Liver (tissue), 9 donors: ENCODE data around the gene PTPRQ. TPM values are rescaled to one million over a fixed set of nuclear protein-coding genes. Genes with fewer than 3 reads are reported as not detected.

ENCODE experiments used
- DNase-seq: peaks from one replicate; pipeline ENCODE4 v3.0.0-alpha.2; 2017; ENCODE audit warnings: low spot score
- H3K27ac ChIP-seq, 2 donors: one replicate each; pipeline ENCODE4 v1.7.0; 2013; ENCODE audit warnings: inconsistent platforms in 2 of 2, low read length in 2 of 2, control low read depth in 1 of 2, low read depth in 1 of 2, mild to moderate bottlenecking in 1 of 2
- H3K27me3 ChIP-seq, 4 donors: one replicate each; pipeline versions ENCODE4 v1.6.1 to v1.7.0; 2013; ENCODE audit warnings: low read length in 3 of 4, inconsistent platforms in 1 of 4, mild to moderate bottlenecking in 1 of 4, moderate library complexity in 1 of 4; ENCODE audit not compliant: control insufficient read depth in 4 of 4, insufficient read depth in 4 of 4
- H3K36me3 ChIP-seq, 4 donors: one replicate each; pipeline versions ENCODE4 v1.6.1 to v1.7.0; 2013; ENCODE audit warnings: low read length in 3 of 4, mild to moderate bottlenecking in 3 of 4, low read depth in 1 of 4, moderate library complexity in 1 of 4; ENCODE audit not compliant: control insufficient read depth in 4 of 4, insufficient read depth in 3 of 4
- H3K4me1 ChIP-seq, 4 donors: one replicate each; pipeline versions ENCODE4 v1.6.1 to v1.7.0; 2013; ENCODE audit warnings: low read length in 3 of 4, mild to moderate bottlenecking in 3 of 4, moderate library complexity in 1 of 4; ENCODE audit not compliant: control insufficient read depth in 4 of 4, insufficient read depth in 4 of 4
- H3K4me3 ChIP-seq, 3 donors: one replicate each; pipeline versions ENCODE4 v1.6.1 to v1.7.0; 2013; ENCODE audit warnings: low read length in 3 of 3, control low read depth in 1 of 3, low read depth in 1 of 3, mild to moderate bottlenecking in 1 of 3
- H3K9ac ChIP-seq, 2 donors: one replicate each; pipeline ENCODE4 v1.7.0; 2013; ENCODE audit warnings: low read length in 2 of 2, mild to moderate bottlenecking in 2 of 2, moderate library complexity in 2 of 2, control low read depth in 1 of 2, low read depth in 1 of 2
- H3K9me3 ChIP-seq, 4 donors: one replicate each; pipeline versions ENCODE4 v1.6.1 to v1.7.0; 2013; ENCODE audit warnings: low read length in 3 of 4; ENCODE audit not compliant: control insufficient read depth in 4 of 4
- ATF3 ChIP-seq: IDR thresholded peaks from 2 replicates; pipeline ENCODE4 v1.6.1; 2016; ENCODE audit warnings: antibody characterized with exemption
- CTCF ChIP-seq: fragments of 150-350 bp; IDR thresholded peaks from 2 replicates; pipeline ENCODE4 v1.5.1; 2017; ENCODE audit warnings: improper control_type of control experiment, low read depth, low read length; ENCODE audit not compliant: missing input control
- EGR1 ChIP-seq, 2 donors: IDR thresholded peaks; 2 replicates each; pipeline ENCODE4 v1.6.1; 2016 to 2018; ENCODE audit warnings: antibody characterized with exemption in 2 of 2, low read depth in 2 of 2
- FOXA1 ChIP-seq: IDR thresholded peaks from 2 replicates; pipeline ENCODE4 v1.6.1; 2016; ENCODE audit warnings: antibody characterized with exemption
- FOXA2 ChIP-seq: IDR thresholded peaks from 2 replicates; pipeline ENCODE4 v1.6.1; 2016; ENCODE audit warnings: antibody characterized with exemption
- GABPA ChIP-seq, 2 donors: IDR thresholded peaks in 1 of 2; conservative IDR thresholded peaks in 1 of 2; 2 replicates each; pipeline ENCODE4 v1.6.1; 2016; ENCODE audit warnings: antibody characterized with exemption in 2 of 2, mild to moderate bottlenecking in 1 of 2, moderate library complexity in 1 of 2
- HNF4A ChIP-seq, 2 donors: conservative IDR thresholded peaks; 2 replicates each; pipeline ENCODE4 v1.6.1; 2016; ENCODE audit warnings: antibody characterized with exemption in 2 of 2, mild to moderate bottlenecking in 2 of 2
- HNF4G ChIP-seq: IDR thresholded peaks from 2 replicates; pipeline ENCODE4 v1.6.1; 2016; ENCODE audit warnings: antibody characterized with exemption
- JUND ChIP-seq, 2 donors: IDR thresholded peaks; 2 replicates each; pipeline ENCODE4 v1.6.1; 2016; ENCODE audit warnings: antibody characterized with exemption in 2 of 2
- MAX ChIP-seq: IDR thresholded peaks from 2 replicates; pipeline ENCODE4 v1.6.1; 2016; ENCODE audit warnings: antibody characterized with exemption
- NR2F2 ChIP-seq: IDR thresholded peaks from 2 replicates; pipeline ENCODE4 v1.6.1; 2016; ENCODE audit warnings: antibody characterized with exemption
- RAD21 ChIP-seq, 2 donors: IDR thresholded peaks; 2 replicates each; pipeline ENCODE4 v1.6.1; 2016; ENCODE audit warnings: antibody characterized with exemption in 2 of 2, mild to moderate bottlenecking in 2 of 2
- REST ChIP-seq: IDR thresholded peaks from 2 replicates; pipeline ENCODE4 v1.6.1; 2016; ENCODE audit warnings: antibody characterized with exemption, mild to moderate bottlenecking
- RXRA ChIP-seq, 2 donors: IDR thresholded peaks; 2 replicates each; pipeline ENCODE4 v1.6.1; 2017 to 2018; ENCODE audit warnings: antibody characterized with exemption in 2 of 2, mild to moderate bottlenecking in 1 of 2
- SP1 ChIP-seq: IDR thresholded peaks from 2 replicates; pipeline ENCODE4 v1.6.1; 2018; ENCODE audit warnings: antibody characterized with exemption, mild to moderate bottlenecking
- TAF1 ChIP-seq: conservative IDR thresholded peaks from 2 replicates; pipeline ENCODE4 v1.6.1; 2016; ENCODE audit warnings: antibody characterized with exemption, mild to moderate bottlenecking
- YY1 ChIP-seq: IDR thresholded peaks from 2 replicates; pipeline ENCODE4 v1.6.1; 2016; ENCODE audit warnings: antibody characterized with exemption, mild to moderate bottlenecking
- ZBTB33 ChIP-seq: IDR thresholded peaks from 2 replicates; pipeline ENCODE4 v1.6.1; 2016; ENCODE audit warnings: antibody characterized with exemption
- WGBS: extraction: QIAGEN DNeasy Blood & Tissue Kit; methylation state at CpG from one replicate; pipeline ENCODE4 v1.1.7; 2013; 5-methylcytosine and 5-hydroxymethylcytosine counted together
- polyA plus RNA-seq, 2 donors: library from polyadenylated mRNA; stranded (reverse) in 1 of 2; unstranded in 1 of 2; fragments of 200-250 nt in 1 of 2; fragments of >200 nt in 1 of 2; fragmentation: Nextera tagmentation in 1 of 2; extraction: Ambion mirVana in 1 of 2; gene quantifications; one replicate each; pipeline versions ENCODE4 v1.2.1 to v1.2.3, GENCODE V29; 2013 to 2015
- total RNA-seq, 2 donors: library from RNA; depleted of rRNA; stranded (reverse); fragments of >200 nt; gene quantifications; one replicate each; pipeline ENCODE4 v1.2.3, GENCODE V29; 2014
- donor health status: healthy.
- donor health status: healthy.
- donor health status: healthy.
- donor health status: healthy.
- donor health status: healthy.

The PTPRQ gene
- total and polyA plus RNA-seq, 4 donors, result 0.02 to 0.08 (median 0.04) TPM

- peaks cover 0 to 3% (median 0%) of the 10 kb centered on the region in 4 donors for H3K9me3 ChIP-seq
- 66% methylated on average over 2 of the region's 2 CpGs for WGBS
These were observed 246.5 kb downstream of the PTPRQ start for GRCh38 chr12:80690513-80690912.

GRCh38 chr12:80692114-80692513 lies 248.1 kb downstream of the PTPRQ start:
- no peak for TF ChIP-seq GABPA (IDR thresholded peaks at IDR 0.05 in 1 of 2, conservative IDR thresholded peaks at IDR 0.05 in 1 of 2)
- no peak for TF ChIP-seq TAF1
- TF ChIP-seq ATF3, result no peak
- TF ChIP-seq RXRA (IDR thresholded peaks at IDR 0.05), result no peak
- Histone ChIP-seq H3K9me3 (no peaks in the 10 kb centered on the region), H3K36me3 (no peaks in the 10 kb centered on the region), H3K4me1 (peaks cover 0 to 19% (median 3%) of the 10 kb centered on the region in 4 donors), H3K27me3 (no peaks in the 10 kb centered on the region), H3K27ac (peak overlapping the region in 1 of 2 donors; percentile 2), H3K4me3 (no peak overlapping the region), H3K9ac (no peak overlapping the region)
- DNase-seq, result no peak
- WGBS, result 86% methylated on average over 1 of the region's 1 CpG

More at GRCh38 chr12:80690513-80690912, 246.5 kb downstream of the PTPRQ start:
- H3K4me1 ChIP-seq, result peaks cover 0 to 10% (median 0%) of the 10 kb centered on the region in 4 donors
- no peak overlapping the region for H3K9ac ChIP-seq
- H3K27ac ChIP-seq, result no peak overlapping the region
- no peak for DNase-seq
- H3K27me3 ChIP-seq, result no peaks in the 10 kb centered on the region
- no peak for TF ChIP-seq ATF3
- peak in 1 of 2 donors; percentile 5 for TF ChIP-seq JUND (IDR thresholded peaks at IDR 0.05)
- H3K36me3 ChIP-seq, result no peaks in the 10 kb centered on the region
- no peak overlapping the region for H3K4me3 ChIP-seq

- TF ChIP-seq YY1, result peak; percentile 50
- TF ChIP-seq RXRA (IDR thresholded peaks at IDR 0.05), result peak; percentile 36 to 38
- no peak for TF ChIP-seq TAF1
- no peak for TF ChIP-seq NR2F2
- TF ChIP-seq RAD21 (IDR thresholded peaks at IDR 0.05), result peak; percentile 9 to 25
- TF ChIP-seq JUND (IDR thresholded peaks at IDR 0.05), result peak in 1 of 2 donors; percentile 62
- TF ChIP-seq FOXA1, result no peak
- no peak for TF ChIP-seq GABPA (IDR thresholded peaks at IDR 0.05 in 1 of 2, conservative IDR thresholded peaks at IDR 0.05 in 1 of 2)
- TF ChIP-seq ATF3, result no peak
- TF ChIP-seq REST, result peak; percentile 74
- TF ChIP-seq HNF4G, result peak; percentile 63
- TF ChIP-seq MAX, result peak; percentile 15
- TF ChIP-seq SP1, result peak; percentile 93
- peak; percentile 27 for TF ChIP-seq FOXA2
- TF ChIP-seq CTCF, result no peak
- no peak for TF ChIP-seq ZBTB33
- TF ChIP-seq EGR1 (IDR thresholded peaks at IDR 0.05; ENCODE audit: low read depth in 2 of 2), result no peak
- TF ChIP-seq HNF4A (conservative IDR thresholded peaks at IDR 0.05), result peak; percentile 84 to 88
- peak overlapping the region; percentile 72 to 76 for H3K27ac ChIP-seq
- 41% methylated on average over 2 of the region's 2 CpGs for WGBS
These were observed 253.3 kb downstream of the PTPRQ start for GRCh38 chr12:80697270-80697887.

More at GRCh38 chr12:80697270-80697887, 253.3 kb downstream of the PTPRQ start:
- DNase-seq, result no peak
- Histone ChIP-seq H3K36me3 (no peaks in the 10 kb centered on the region), H3K27me3 (no peaks in the 10 kb centered on the region), H3K4me1 (peaks cover 0 to 16% (median 8%) of the 10 kb centered on the region in 4 donors), H3K4me3 (no peak overlapping the region), H3K9ac (peak overlapping the region in 1 of 2 donors; percentile 67), H3K9me3 (no peaks in the 10 kb centered on the region)
